NCI-H1092 treated with DMSO at 0.1 percent for 48 hours (cell line): Measurements from ENCODE around the gene OR5M10.
"Not testable (repeated sequence)": the region's sequence is repeated elsewhere in the genome, so short reads cannot be mapped to it uniquely, and the experiment has no call there.

Experiments
- DNase-seq: peaks from one replicate; lab custom pipeline; 2025; lab: John Stamatoyannopoulos, UW

The OR5M10 gene

GRCh38 chr11:56577621-56578020 is at the start of gene OR5M10:
Gene OR5M10, minus strand, starts transcription at chr11:56577721. Its CDS starts 0 bp downstream, at chr11:56577721.
- no peak for DNase-seq

- no peak for DNase-seq
These were observed 48.4 kb upstream of the OR5M10 start for GRCh38 chr11:56625946-56626345.

GRCh38 chr11:56624661-56625110 is 47.2 kb upstream of the OR5M10 start:
- no peak for DNase-seq

GRCh38 chr11:56611174-56611573 is 33.7 kb upstream of the OR5M10 start:
- DNase-seq = no peak

- DNase-seq = not testable (repeated sequence)
These were observed 14.7 kb upstream of the OR5M10 start for GRCh38 chr11:56592088-56592717.

- DNase-seq = no peak
These were observed 18.9 kb downstream of the OR5M10 start for GRCh38 chr11:56558574-56558973.

GRCh38 chr11:56554691-56555090 is 22.8 kb downstream of the OR5M10 start:
- not testable (repeated sequence) for DNase-seq

GRCh38 chr11:56545531-56545930 is 32.0 kb downstream of the OR5M10 start:
- no peak for DNase-seq

GRCh38 chr11:56543739-56544138 is 33.8 kb downstream of the OR5M10 start:
- no peak for DNase-seq

- no peak for DNase-seq
These were observed 34.4 kb downstream of the OR5M10 start, which contains the start of gene OR5M11 for GRCh38 chr11:56543157-56543556. Gene OR5M11, minus strand, starts transcription at chr11:56543257. Its CDS starts 0 bp downstream, at chr11:56543257.

GRCh38 chr11:56533054-56533740 is 44.3 kb downstream of the OR5M10 start:
- no peak for DNase-seq

- no peak for DNase-seq
These were observed 45.7 kb downstream of the OR5M10 start for GRCh38 chr11:56531856-56532255.
